HepG2 (cell line): Measurements from ENCODE around the gene PPIP5K2.

Experiments used
- GATA4 ChIP-seq: sonication (generic); IDR thresholded peaks from 2 replicates; pipeline ENCODE4 v1.6.1; 2016; ENCODE audit warnings: antibody characterized with exemption, low read depth, borderline replicate concordance
- MAFF ChIP-seq: IDR thresholded peaks from 2 replicates; pipeline ENCODE4 v1.6.1; 2011; ENCODE audit warnings: low read depth, low read length, improper control_type of control experiment
- NKX3-1 ChIP-seq: sonication (generic); formaldehyde crosslinking; IDR thresholded peaks from 2 replicates; pipeline ENCODE4 v1.5.0; 2020; ENCODE audit warnings: missing genetic modification reagents
- ZFP36 ChIP-seq: fragments of 150-350 bp; IDR thresholded peaks from 2 replicates; pipeline ENCODE4 v1.6.1; 2018; ENCODE audit warnings: borderline replicate concordance, low read length, low read depth; ENCODE audit not compliant: partially characterized antibody
- TF ChIP-seq, protein P1 (sequence below): IDR thresholded peaks from 2 replicates; pipeline ENCODE4 v1.6.1; 2016; ENCODE audit warnings: low read depth, control low read depth

DNA sequence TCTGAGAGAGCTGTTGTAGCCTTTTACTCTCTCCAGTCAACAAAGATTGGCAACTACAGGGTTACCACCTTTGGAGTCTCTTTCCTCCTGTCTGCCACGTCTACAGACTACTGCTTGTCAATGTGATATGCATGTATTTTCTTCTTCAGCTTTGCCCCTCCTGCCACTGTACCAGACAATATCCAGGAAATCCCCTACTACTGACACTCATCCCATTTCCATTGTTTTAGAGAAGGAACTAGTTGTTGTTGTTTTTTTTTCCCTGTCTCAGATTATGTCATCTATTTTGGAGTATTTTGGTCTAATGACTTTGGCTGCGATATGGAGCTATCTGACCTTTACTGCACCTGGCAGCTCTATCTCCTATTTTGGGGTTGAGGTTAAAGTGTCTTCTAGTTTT, 88.4 kb downstream of the PPIP5K2 start:
- TF ChIP-seq MAFF (no peak), GATA4 (no peak), ZFP36 (no peak), NKX3-1 (no peak)
- TF ChIP-seq, protein P1, sequence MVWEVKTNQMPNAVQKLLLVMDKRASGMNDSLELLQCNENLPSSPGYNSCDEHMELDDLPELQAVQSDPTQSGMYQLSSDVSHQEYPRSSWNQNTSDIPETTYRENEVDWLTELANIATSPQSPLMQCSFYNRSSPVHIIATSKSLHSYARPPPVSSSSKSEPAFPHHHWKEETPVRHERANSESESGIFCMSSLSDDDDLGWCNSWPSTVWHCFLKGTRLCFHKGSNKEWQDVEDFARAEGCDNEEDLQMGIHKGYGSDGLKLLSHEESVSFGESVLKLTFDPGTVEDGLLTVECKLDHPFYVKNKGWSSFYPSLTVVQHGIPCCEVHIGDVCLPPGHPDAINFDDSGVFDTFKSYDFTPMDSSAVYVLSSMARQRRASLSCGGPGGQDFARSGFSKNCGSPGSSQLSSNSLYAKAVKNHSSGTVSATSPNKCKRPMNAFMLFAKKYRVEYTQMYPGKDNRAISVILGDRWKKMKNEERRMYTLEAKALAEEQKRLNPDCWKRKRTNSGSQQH (CRISPR knock-in tag): no peak
